ENCODE results near the gene LRRC41.

LRRC41 gene

GRCh38 chr1:46303038-46303871 is at the start of gene LRRC41, which contains the start of gene UQCRH:
LRRC41 (minus strand) TSS chr1:46303616; CDS start chr1:46303322, 294 bp downstream.
UQCRH (plus strand) TSS chr1:46303698; CDS start chr1:46303767, 69 bp downstream.
- no peak for TF ChIP-seq CTCF (conservative IDR thresholded peaks at IDR 0.05; ENCODE audit: low read length)
- peak; percentile 99 for DNase-seq (ENCODE audit: low read depth)
- H3K4me3 ChIP-seq (ENCODE audit: low read length), result peak within 1 kb of the TSS; percentile 92

- DNase-seq (ENCODE audit: low read depth), result no peak
- H3K4me3 ChIP-seq (ENCODE audit: low read length), result no peak overlapping the region
- no peak for TF ChIP-seq CTCF (conservative IDR thresholded peaks at IDR 0.05; ENCODE audit: low read length)
These were observed 48.9 kb upstream of the LRRC41 start for GRCh38 chr1:46352363-46352762.

GRCh38 chr1:46345281-46345680 is 41.9 kb upstream of the LRRC41 start:
- no peak overlapping the region for H3K4me3 ChIP-seq (ENCODE audit: low read length)
- no peak for DNase-seq (ENCODE audit: low read depth)
- no peak for TF ChIP-seq CTCF (conservative IDR thresholded peaks at IDR 0.05; ENCODE audit: low read length)

- no peak overlapping the region for H3K4me3 ChIP-seq (ENCODE audit: low read length)
- TF ChIP-seq CTCF (conservative IDR thresholded peaks at IDR 0.05; ENCODE audit: low read length), result no peak
- DNase-seq (ENCODE audit: low read depth), result no peak
These were observed 41.1 kb upstream of the LRRC41 start for GRCh38 chr1:46344481-46344880.

- no peak for DNase-seq (ENCODE audit: low read depth)
- TF ChIP-seq CTCF (conservative IDR thresholded peaks at IDR 0.05; ENCODE audit: low read length), result no peak
- H3K4me3 ChIP-seq (ENCODE audit: low read length), result no peak overlapping the region
These were observed 40.3 kb upstream of the LRRC41 start for GRCh38 chr1:46343705-46344104.

GRCh38 chr1:46343351-46343695 is 39.9 kb upstream of the LRRC41 start:
- no peak for TF ChIP-seq CTCF (conservative IDR thresholded peaks at IDR 0.05; ENCODE audit: low read length)
- no peak overlapping the region for H3K4me3 ChIP-seq (ENCODE audit: low read length)
- no peak for DNase-seq (ENCODE audit: low read depth)

- H3K4me3 ChIP-seq (ENCODE audit: low read length), result no peak overlapping the region
- TF ChIP-seq CTCF (conservative IDR thresholded peaks at IDR 0.05; ENCODE audit: low read length), result no peak
- DNase-seq (ENCODE audit: low read depth), result no peak
These were observed 39.4 kb upstream of the LRRC41 start for GRCh38 chr1:46342677-46343350.

Data from AG10803 (cell line).